ENCODE results near the gene KDR.

Gene KDR

GRCh38 chr4:55038176-55038890 lies 87.1 kb downstream of the KDR start:
- H3K23ac ChIP-seq (ENCODE audit: low read length) = no peak overlapping the region
- H3K9ac ChIP-seq (ENCODE audit: low read length) = no peak overlapping the region
- H3K79me1 ChIP-seq (ENCODE audit: low read length) = no peaks in the 10 kb centered on the region
- WGBS (ENCODE audit: extremely low coverage, insufficient coverage, insufficient read length) = no CpG with 5 or more reads among the region's 2 CpGs
- H3K14ac ChIP-seq (ENCODE audit: low read length) = no peak overlapping the region
- H2AK5ac ChIP-seq (ENCODE audit: low read length) = no peak overlapping the region
- no peak overlapping the region for H3K27ac ChIP-seq (ENCODE audit: low read depth, low read length)
- H3K36me3 ChIP-seq (ENCODE audit: control insufficient read depth in 1 of 2, insufficient read depth in 2 of 2, low read length in 2 of 2) = no peaks in the 10 kb centered on the region
- H2BK120ac ChIP-seq (ENCODE audit: insufficient read depth, low read length, poor library complexity) = no peak overlapping the region
- DNase-seq = no peak
- H3K4me1 ChIP-seq (ENCODE audit: control insufficient read depth in 1 of 2, insufficient read depth in 2 of 2, low read length in 2 of 2) = peaks cover 0 to 3% of the 10 kb centered on the region in 2 experiments
- no peak overlapping the region for H2BK12ac ChIP-seq (ENCODE audit: low read length)
- H3K18ac ChIP-seq (ENCODE audit: low read length) = no peak overlapping the region
- no peaks in the 10 kb centered on the region for H3K27me3 ChIP-seq (ENCODE audit: insufficient read depth, low read length)
- no peak overlapping the region for H4K8ac ChIP-seq (ENCODE audit: low read depth, low read length)
- H4K12ac ChIP-seq (ENCODE audit: low read depth, low read length) = no peak overlapping the region
- no peak overlapping the region for H3K4me2 ChIP-seq (ENCODE audit: low read length)
- no peak overlapping the region for H2BK5ac ChIP-seq (ENCODE audit: low read depth, low read length, poor library complexity)
- H2AFZ ChIP-seq (ENCODE audit: insufficient read depth, low read length, poor library complexity) = no peak overlapping the region
- no peaks in the 10 kb centered on the region for H3K79me2 ChIP-seq (ENCODE audit: control insufficient read depth, insufficient read depth, low read length, poor library complexity)
- H3K9me3 ChIP-seq (ENCODE audit: insufficient read depth, low read depth, low read length) = peaks cover 2% of the 10 kb centered on the region
- no peak overlapping the region for H3K4me3 ChIP-seq (ENCODE audit: low read depth, low read length)
- no peak overlapping the region for H4K91ac ChIP-seq (ENCODE audit: low read depth, low read length)
- H3K4ac ChIP-seq (ENCODE audit: low read depth, low read length) = no peak overlapping the region

DNA sequence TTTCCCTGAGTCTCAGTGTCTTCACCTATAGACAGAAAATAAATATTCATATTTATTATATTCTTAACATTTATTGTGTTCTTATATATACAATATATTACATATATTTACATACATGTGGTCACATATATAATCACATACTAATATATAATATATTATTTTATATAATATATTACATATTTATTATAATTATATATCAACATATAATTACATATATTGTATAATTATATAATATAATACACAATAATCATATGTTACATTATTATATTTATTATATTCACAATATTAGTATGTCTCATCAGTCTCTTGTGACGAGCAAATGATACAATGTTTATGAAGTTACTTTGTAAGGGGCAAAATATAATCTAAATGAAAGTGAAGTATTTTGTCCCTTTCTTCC lies 87.7 kb downstream of the KDR start:
- no CpG with 5 or more reads among the region's 1 CpG for WGBS (ENCODE audit: extremely low coverage, insufficient coverage, insufficient read length)
- no peak overlapping the region for H4K8ac ChIP-seq (ENCODE audit: low read depth, low read length)
- no peak overlapping the region for H3K27ac ChIP-seq (ENCODE audit: low read depth, low read length)
- no peak overlapping the region for H2BK120ac ChIP-seq (ENCODE audit: insufficient read depth, low read length, poor library complexity)
- no peaks in the 10 kb centered on the region for H3K79me2 ChIP-seq (ENCODE audit: control insufficient read depth, insufficient read depth, low read length, poor library complexity)
- H3K4me3 ChIP-seq (ENCODE audit: low read depth, low read length) = no peak overlapping the region
- no peak overlapping the region for H2AFZ ChIP-seq (ENCODE audit: insufficient read depth, low read length, poor library complexity)
- DNase-seq = no peak
- no peak overlapping the region for H4K12ac ChIP-seq (ENCODE audit: low read depth, low read length)
- H3K9me3 ChIP-seq (ENCODE audit: insufficient read depth, low read depth, low read length) = peaks cover 2% of the 10 kb centered on the region
- no peak overlapping the region for H2BK12ac ChIP-seq (ENCODE audit: low read length)
- H3K4ac ChIP-seq (ENCODE audit: low read depth, low read length) = no peak overlapping the region
- H3K36me3 ChIP-seq (ENCODE audit: control insufficient read depth in 1 of 2, insufficient read depth in 2 of 2, low read length in 2 of 2) = no peaks in the 10 kb centered on the region
- H2BK5ac ChIP-seq (ENCODE audit: low read depth, low read length, poor library complexity) = no peak overlapping the region
- H3K18ac ChIP-seq (ENCODE audit: low read length) = no peak overlapping the region
- no peak overlapping the region for H3K14ac ChIP-seq (ENCODE audit: low read length)
- H3K27me3 ChIP-seq (ENCODE audit: insufficient read depth, low read length) = no peaks in the 10 kb centered on the region
- H3K4me1 ChIP-seq (ENCODE audit: control insufficient read depth in 1 of 2, insufficient read depth in 2 of 2, low read length in 2 of 2) = peaks cover 0 to 3% of the 10 kb centered on the region in 2 experiments
- H3K79me1 ChIP-seq (ENCODE audit: low read length) = no peaks in the 10 kb centered on the region
- H2AK5ac ChIP-seq (ENCODE audit: low read length) = no peak overlapping the region
- no peak overlapping the region for H4K91ac ChIP-seq (ENCODE audit: low read depth, low read length)
- H3K4me2 ChIP-seq (ENCODE audit: low read length) = no peak overlapping the region
- H3K9ac ChIP-seq (ENCODE audit: low read length) = no peak overlapping the region
- H3K23ac ChIP-seq (ENCODE audit: low read length) = no peak overlapping the region

GRCh38 chr4:55036405-55036804 lies 89.0 kb downstream of the KDR start:
- Histone ChIP-seq H3K27ac (ENCODE audit: low read depth, low read length) (no peak overlapping the region), H3K79me1 (ENCODE audit: low read length) (no peaks in the 10 kb centered on the region), H3K36me3 (ENCODE audit: control insufficient read depth in 1 of 2, insufficient read depth in 2 of 2, low read length in 2 of 2) (no peaks in the 10 kb centered on the region), H4K8ac (ENCODE audit: low read depth, low read length) (no peak overlapping the region), H3K4me2 (ENCODE audit: low read length) (no peak overlapping the region), H3K79me2 (ENCODE audit: control insufficient read depth, insufficient read depth, low read length, poor library complexity) (no peaks in the 10 kb centered on the region), H3K4me1 (ENCODE audit: control insufficient read depth in 1 of 2, insufficient read depth in 2 of 2, low read length in 2 of 2) (peaks cover 0 to 3% of the 10 kb centered on the region in 2 experiments), H3K27me3 (ENCODE audit: insufficient read depth, low read length) (no peaks in the 10 kb centered on the region), H3K4me3 (ENCODE audit: low read depth, low read length) (no peak overlapping the region), H2AK5ac (ENCODE audit: low read length) (no peak overlapping the region), H3K9me3 (ENCODE audit: insufficient read depth, low read depth, low read length) (peaks cover 2% of the 10 kb centered on the region), H4K12ac (ENCODE audit: low read depth, low read length) (no peak overlapping the region), H2BK5ac (ENCODE audit: low read depth, low read length, poor library complexity) (no peak overlapping the region), H3K18ac (ENCODE audit: low read length) (no peak overlapping the region), H3K4ac (ENCODE audit: low read depth, low read length) (no peak overlapping the region), H3K9ac (ENCODE audit: low read length) (no peak overlapping the region), H3K23ac (ENCODE audit: low read length) (no peak overlapping the region), H2BK12ac (ENCODE audit: low read length) (no peak overlapping the region), H4K91ac (ENCODE audit: low read depth, low read length) (no peak overlapping the region), H2BK120ac (ENCODE audit: insufficient read depth, low read length, poor library complexity) (no peak overlapping the region), H2AFZ (ENCODE audit: insufficient read depth, low read length, poor library complexity) (no peak overlapping the region), H3K14ac (ENCODE audit: low read length) (no peak overlapping the region)
- DNase-seq = no peak
- no CpG with 5 or more reads among the region's 3 CpGs for WGBS (ENCODE audit: extremely low coverage, insufficient coverage, insufficient read length)

GRCh38 chr4:55035892-55036291 lies 89.5 kb downstream of the KDR start:
- no peak overlapping the region for H4K8ac ChIP-seq (ENCODE audit: low read depth, low read length)
- no peak overlapping the region for H3K4me3 ChIP-seq (ENCODE audit: low read depth, low read length)
- peaks cover 0 to 3% of the 10 kb centered on the region in 2 experiments for H3K4me1 ChIP-seq (ENCODE audit: control insufficient read depth in 1 of 2, insufficient read depth in 2 of 2, low read length in 2 of 2)
- no peak overlapping the region for H2BK5ac ChIP-seq (ENCODE audit: low read depth, low read length, poor library complexity)
- H3K79me2 ChIP-seq (ENCODE audit: control insufficient read depth, insufficient read depth, low read length, poor library complexity) = no peaks in the 10 kb centered on the region
- H3K79me1 ChIP-seq (ENCODE audit: low read length) = no peaks in the 10 kb centered on the region
- no peak overlapping the region for H2AK5ac ChIP-seq (ENCODE audit: low read length)
- H3K9ac ChIP-seq (ENCODE audit: low read length) = no peak overlapping the region
- H4K12ac ChIP-seq (ENCODE audit: low read depth, low read length) = no peak overlapping the region
- no peak overlapping the region for H3K4ac ChIP-seq (ENCODE audit: low read depth, low read length)
- H3K4me2 ChIP-seq (ENCODE audit: low read length) = no peak overlapping the region
- no peaks in the 10 kb centered on the region for H3K27me3 ChIP-seq (ENCODE audit: insufficient read depth, low read length)
- no peaks in the 10 kb centered on the region for H3K9me3 ChIP-seq (ENCODE audit: insufficient read depth, low read depth, low read length)
- H3K18ac ChIP-seq (ENCODE audit: low read length) = no peak overlapping the region
- DNase-seq = no peak
- no peaks in the 10 kb centered on the region for H3K36me3 ChIP-seq (ENCODE audit: control insufficient read depth in 1 of 2, insufficient read depth in 2 of 2, low read length in 2 of 2)
- no peak overlapping the region for H2AFZ ChIP-seq (ENCODE audit: insufficient read depth, low read length, poor library complexity)
- no peak overlapping the region for H2BK120ac ChIP-seq (ENCODE audit: insufficient read depth, low read length, poor library complexity)
- H3K23ac ChIP-seq (ENCODE audit: low read length) = no peak overlapping the region
- WGBS (ENCODE audit: extremely low coverage, insufficient coverage, insufficient read length) = no CpG with 5 or more reads among the region's 1 CpG
- H2BK12ac ChIP-seq (ENCODE audit: low read length) = no peak overlapping the region
- no peak overlapping the region for H3K14ac ChIP-seq (ENCODE audit: low read length)
- H3K27ac ChIP-seq (ENCODE audit: low read depth, low read length) = no peak overlapping the region
- no peak overlapping the region for H4K91ac ChIP-seq (ENCODE audit: low read depth, low read length)

Measured in trophoblast cell (in vitro differentiated cells and primary cell).